Fibroblast of lung (primary cell): ENCODE results near the gene MRAS.

Experiments
- CTCF ChIP-seq, 2 donors: IDR thresholded peaks in 1 of 2; conservative IDR thresholded peaks in 1 of 2; 1 replicate in 1 of 2; 2 replicates in 1 of 2; pipeline ENCODE4 v1.5.1; 2011 to 2012; ENCODE audit warnings: low read length in 2 of 2, control low read depth in 1 of 2, inconsistent platforms in 1 of 2, low read depth in 1 of 2, mild to moderate bottlenecking in 1 of 2
- EZH2 ChIP-seq: IDR thresholded peaks from 2 replicates; pipeline ENCODE4 v1.5.1; 2012; ENCODE audit warnings: low read length, control low read depth, mild to moderate bottlenecking; ENCODE audit errors: missing control alignments

- no peak for TF ChIP-seq CTCF (conservative IDR thresholded peaks at IDR 0.05 in 1 of 2, IDR thresholded peaks at IDR 0.05 in 1 of 2; ENCODE audit: low read depth in 1 of 2, low read length in 2 of 2)
- TF ChIP-seq EZH2: no peak
Measured at GRCh38 chr3:138405001-138405400, 56.6 kb downstream of the MRAS start.
